GM12891 (cell line): ENCODE data around the gene CAMK1G.

ENCODE experiments used
- DNase-seq: peaks from one replicate; pipeline ENCODE4 v3.0.0; 2011; ENCODE audit warnings: low spot score; ENCODE audit not compliant: insufficient read length
- FAIRE-seq: peaks from 2 replicates; lab custom pipeline; 2011; peaks lifted over from hg19 to GRCh38; lab: Jason Lieb, UNC
- PAX5 ChIP-seq: IDR thresholded peaks from 2 replicates; pipeline ENCODE4 v1.6.1; 2011; ENCODE audit warnings: low read length, moderate library complexity, mild to moderate bottlenecking; ENCODE audit not compliant: insufficient read depth, severe bottlenecking
- POLR2A ChIP-seq: IDR thresholded peaks from 2 replicates; pipeline ENCODE4 v1.6.1; 2011; ENCODE audit warnings: low read depth, low read length, control low read depth
- POLR2AphosphoS5 ChIP-seq: IDR thresholded peaks from 2 replicates; pipeline ENCODE4 v1.6.1; 2011; ENCODE audit warnings: low read depth, low read length, control low read depth
- POU2F2 ChIP-seq: IDR thresholded peaks from 2 replicates; pipeline ENCODE4 v1.6.1; 2011; ENCODE audit warnings: low read depth, mild to moderate bottlenecking, control low read depth, low read length, moderate library complexity
- SPI1 ChIP-seq: IDR thresholded peaks from 2 replicates; pipeline ENCODE4 v1.6.1; 2011; ENCODE audit warnings: low read depth, low read length, control low read depth
- TAF1 ChIP-seq: IDR thresholded peaks from 2 replicates; pipeline ENCODE4 v1.6.1; 2011; ENCODE audit warnings: low read depth, low read length, control low read depth

CAMK1G gene

GRCh38 chr1:209622841-209623829 is 39.6 kb downstream of the CAMK1G start:
- no peak for FAIRE-seq
- no peak for TF ChIP-seq POLR2AphosphoS5
- TF ChIP-seq TAF1, result no peak
- no peak for TF ChIP-seq POLR2A
- no peak for TF ChIP-seq PAX5
- TF ChIP-seq SPI1, result no peak
- TF ChIP-seq POU2F2, result no peak
- no peak for DNase-seq

DNA sequence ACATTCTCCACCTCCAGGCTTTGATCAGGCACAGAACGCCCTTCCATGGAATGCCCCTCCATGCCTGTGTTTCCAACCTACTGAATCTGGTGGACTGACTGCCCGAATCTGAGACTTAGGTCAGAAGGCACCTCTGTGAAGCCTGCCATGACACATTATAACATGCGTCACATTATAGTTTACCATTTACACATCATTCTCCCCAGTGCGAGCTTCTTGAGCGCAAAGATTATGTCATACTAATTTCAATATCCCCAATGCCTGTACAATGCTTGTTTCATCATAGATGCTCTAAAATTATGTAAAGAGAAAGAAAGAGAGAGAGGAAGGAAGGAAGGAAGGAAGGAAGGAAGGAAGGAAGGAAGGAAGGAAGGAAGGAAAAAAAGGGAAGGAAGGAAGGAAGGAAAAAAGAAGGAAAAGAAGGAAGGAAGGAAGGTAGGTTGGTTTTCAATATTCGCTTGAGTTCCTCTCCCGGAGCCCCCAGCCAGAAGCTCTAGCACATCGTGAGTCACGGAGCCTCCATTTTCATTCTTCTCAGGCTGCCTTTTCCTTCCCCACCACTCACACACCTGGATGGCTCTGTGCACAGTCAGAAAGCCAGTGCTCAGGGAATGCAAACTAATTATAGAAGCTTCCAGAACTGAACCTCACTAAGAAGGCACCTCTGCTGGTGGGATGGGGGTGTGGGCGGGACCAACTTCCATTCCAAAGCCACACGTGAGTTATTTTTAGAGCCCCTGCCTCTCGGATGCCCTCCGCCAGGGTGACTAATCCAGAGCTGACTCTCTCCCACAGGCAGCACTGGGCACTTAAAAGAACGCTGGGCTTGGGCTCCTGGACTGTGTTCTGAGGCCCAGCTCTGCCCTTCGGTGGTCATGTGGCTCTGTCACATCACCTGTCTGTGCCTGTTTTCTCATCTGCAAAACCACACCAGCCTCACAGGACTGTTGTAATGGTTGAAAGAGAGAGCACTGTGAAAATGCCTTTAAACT is 41.3 kb downstream of the CAMK1G start:
- TF ChIP-seq POU2F2, result no peak
- TF ChIP-seq PAX5, result no peak
- TF ChIP-seq SPI1, result no peak
- no peak for TF ChIP-seq TAF1
- TF ChIP-seq POLR2AphosphoS5, result no peak
- TF ChIP-seq POLR2A, result no peak
- DNase-seq (no peak), FAIRE-seq (no peak)

DNA sequence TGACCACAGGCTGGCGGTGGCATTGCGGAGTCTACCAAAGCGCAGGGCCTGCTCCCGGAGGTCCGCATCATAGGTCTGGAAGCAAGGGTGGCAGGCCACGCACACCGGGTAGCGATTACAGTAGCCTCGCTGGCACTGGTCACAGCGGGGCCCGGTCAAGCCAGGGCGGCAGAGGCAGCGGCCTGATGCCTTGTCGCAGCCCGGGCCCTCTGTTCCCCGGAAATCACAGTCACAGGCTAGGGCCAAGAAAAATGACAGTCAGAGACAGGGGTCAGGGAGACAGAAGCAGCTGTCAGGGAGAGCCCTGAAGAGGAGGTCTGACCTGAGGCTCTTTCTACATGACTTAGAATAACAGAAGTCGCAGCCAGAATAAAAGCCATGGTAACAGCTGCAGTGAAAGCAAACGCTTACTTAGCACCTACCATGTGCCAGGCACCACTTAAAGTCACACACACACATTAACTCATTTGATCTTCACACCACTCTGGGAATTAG is 42.3 kb downstream of the CAMK1G start:
- FAIRE-seq (no peak), DNase-seq (no peak)
- TF ChIP-seq PAX5 (no peak), POLR2AphosphoS5 (no peak), POU2F2 (no peak), SPI1 (no peak), TAF1 (no peak), POLR2A (no peak)

- TF ChIP-seq POU2F2 (no peak), PAX5 (no peak), POLR2AphosphoS5 (no peak), SPI1 (no peak), POLR2A (no peak), TAF1 (no peak)
- no peak for FAIRE-seq
- DNase-seq, result no peak
Observed at GRCh38 chr1:209626346-209627026, 43.0 kb downstream of the CAMK1G start.

- FAIRE-seq, result no peak
- TF ChIP-seq POLR2AphosphoS5, result no peak
- TF ChIP-seq POLR2A, result no peak
- no peak for TF ChIP-seq SPI1
- TF ChIP-seq TAF1, result no peak
- no peak for TF ChIP-seq POU2F2
- no peak for TF ChIP-seq PAX5
- no peak for DNase-seq
Observed at GRCh38 chr1:209627027-209627731, 43.7 kb downstream of the CAMK1G start.

GRCh38 chr1:209627732-209628196 is 44.2 kb downstream of the CAMK1G start:
- peak; percentile 94 for FAIRE-seq
- TF ChIP-seq POLR2A (no peak), POLR2AphosphoS5 (no peak), TAF1 (no peak), PAX5 (no peak), SPI1 (no peak)
- peak; percentile 83 for DNase-seq

DNA sequence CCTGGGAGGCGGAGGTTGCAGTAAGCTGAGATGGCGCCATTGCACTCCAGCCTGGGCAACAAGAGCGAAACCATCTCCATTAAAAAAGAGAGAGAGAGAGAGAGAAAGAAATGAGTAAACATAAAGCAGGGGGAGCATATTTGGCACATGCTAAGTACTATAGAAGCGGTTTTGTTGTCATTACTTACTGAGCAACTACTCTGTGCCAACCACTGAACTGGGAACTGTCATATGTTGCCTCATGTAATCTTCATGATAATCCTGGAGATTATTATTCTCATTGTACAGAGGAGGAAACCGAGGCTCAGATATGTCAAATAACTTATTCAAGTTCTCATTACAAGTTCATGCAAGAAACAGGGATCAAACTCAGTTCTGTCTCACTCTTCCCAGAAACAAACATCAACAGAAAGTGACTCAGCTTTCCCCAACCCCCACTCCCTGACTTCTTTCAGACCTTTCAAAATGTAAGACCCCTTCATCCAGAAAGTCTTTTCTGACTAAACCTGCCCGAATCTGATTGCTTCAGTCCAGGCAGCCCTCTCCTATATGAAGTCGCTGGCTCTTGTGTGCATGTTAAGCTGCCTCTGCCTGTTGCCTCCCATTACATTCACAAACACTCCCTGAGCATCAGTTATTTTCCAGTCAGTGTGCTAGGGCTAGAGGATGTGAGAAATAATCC is 45.2 kb downstream of the CAMK1G start:
- TF ChIP-seq TAF1, result no peak
- TF ChIP-seq POLR2A, result no peak
- no peak for TF ChIP-seq SPI1
- no peak for TF ChIP-seq PAX5
- no peak for TF ChIP-seq POU2F2
- TF ChIP-seq POLR2AphosphoS5, result no peak
- DNase-seq (no peak), FAIRE-seq (peak; percentile 31)
